ENCODE data around the gene MST1.

DNA sequence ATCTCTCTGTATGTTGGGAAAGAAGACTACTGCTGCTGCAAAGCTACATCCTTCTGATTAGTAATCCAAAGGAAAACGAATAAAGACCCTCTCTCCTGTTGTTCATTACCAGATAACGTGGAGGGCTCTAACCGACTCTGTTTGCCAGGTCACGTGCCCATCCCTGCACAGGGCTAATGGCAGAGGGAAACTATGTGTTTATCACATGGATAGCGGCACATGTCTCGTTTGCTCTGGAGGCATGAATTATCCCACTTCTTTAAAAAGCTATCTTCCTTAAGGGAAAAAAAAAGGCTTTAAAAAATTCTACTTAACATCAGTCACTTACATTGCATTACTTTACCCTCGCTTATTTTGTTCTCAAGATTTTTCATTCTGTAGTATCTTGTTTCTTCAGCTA lies 48.0 kb downstream of the MST1 start:
- TF ChIP-seq CTCF (IDR thresholded peaks at IDR 0.05) (no peak), POLR2A (IDR thresholded peaks at IDR 0.05) (no peak), EP300 (IDR thresholded peaks at IDR 0.05) (no peak), POLR2AphosphoS5 (IDR thresholded peaks at IDR 0.05) (no peak)
